Measurements from ENCODE around the gene DNAH17. TPM values are rescaled to one million over a fixed set of nuclear protein-coding genes. Genes with fewer than 3 reads are reported as not detected.

DNAH17 gene
- total and polyA plus RNA-seq, 2 donors (not counting 1 experiment from before 2014, with no cell fraction given): 0.01 to 0.12 TPM

GRCh38 chr17:78541488-78542206 lies 35.5 kb downstream of the DNAH17 start:
- no peaks in the 10 kb centered on the region for H3K27me3 ChIP-seq (replicated peaks in 1 of 4; ENCODE audit: control extremely low read depth in 1 of 4, control insufficient read depth in 3 of 4, insufficient read depth in 4 of 4, low read length in 3 of 4)
- no peaks in the 10 kb centered on the region for H3K9me3 Mint-ChIP-seq (ENCODE audit: insufficient read depth)
- H3K9ac ChIP-seq (ENCODE audit: low read length): no peak overlapping the region
- H3K4me1 Mint-ChIP-seq: no peaks in the 10 kb centered on the region
- H3K9me3 ChIP-seq (ENCODE audit: control extremely low read depth in 1 of 3, control insufficient read depth in 2 of 3, insufficient read depth in 1 of 3, low read length in 2 of 3): no peaks in the 10 kb centered on the region
- CTCF ChIA-PET: no interaction called here
- no peak for TF ChIP-seq EZH2 (IDR thresholded peaks at IDR 0.05; ENCODE audit: borderline replicate concordance, insufficient read depth, low read depth, low read length, poor library complexity, severe bottlenecking)
- TF ChIP-seq CTCF (IDR thresholded peaks at IDR 0.05): no peak
- no peaks in the 10 kb centered on the region for H3K4me1 ChIP-seq (ENCODE audit: control insufficient read depth in 2 of 2, insufficient read depth in 2 of 2, low read length in 2 of 2)
- intact Hi-C loops (cut with micrococcal nuclease): no loop called here
- H3K27ac Mint-ChIP-seq: no peak overlapping the region
- H3K79me2 ChIP-seq (ENCODE audit: control insufficient read depth, insufficient read depth, low read length): no peaks in the 10 kb centered on the region
- no peak overlapping the region for H3K27ac ChIP-seq (ENCODE audit: low read length in 2 of 2)
- H3K27me3 Mint-ChIP-seq: peaks cover 4% of the 10 kb centered on the region
- no peak overlapping the region for H3K4me3 ChIP-seq (ENCODE audit: control extremely low read depth in 1 of 5, extremely low read depth in 1 of 5, insufficient read depth in 1 of 5, low read depth in 2 of 5, low read length in 4 of 5)
- no peak overlapping the region for H2AFZ ChIP-seq (ENCODE audit: insufficient read depth, low read depth, low read length, poor library complexity, severe bottlenecking)
- no peaks in the 10 kb centered on the region for H3K36me3 ChIP-seq (replicated peaks in 1 of 2; ENCODE audit: control extremely low read depth in 1 of 2, control insufficient read depth in 1 of 2, extremely low read depth in 1 of 2, insufficient read depth in 2 of 2, low read length in 1 of 2)
- POLR2A ChIA-PET: no interaction called here
- DNase-seq (no peak), ATAC-seq (ENCODE audit: low read depth) (no peak)
- no peak overlapping the region for H3K4me2 ChIP-seq (replicated peaks; ENCODE audit: low read depth, low read length, poor library complexity, severe bottlenecking)
- no peak overlapping the region for H3K4me3 Mint-ChIP-seq
- no peaks in the 10 kb centered on the region for H4K20me1 ChIP-seq (ENCODE audit: control insufficient read depth, insufficient read depth, low read length, poor library complexity, severe bottlenecking)
- whole genome bisulfite sequencing (ENCODE audit: insufficient coverage): 80% methylated on average over 2 of the region's 7 CpGs

GRCh38 chr17:78539781-78540180 lies 37.4 kb downstream of the DNAH17 start:
- Histone ChIP-seq H3K9ac (ENCODE audit: low read length) (no peak overlapping the region), H3K9me3 (ENCODE audit: control extremely low read depth in 1 of 3, control insufficient read depth in 2 of 3, insufficient read depth in 1 of 3, low read length in 2 of 3) (no peaks in the 10 kb centered on the region), H3K27me3 (replicated peaks in 1 of 4; ENCODE audit: control extremely low read depth in 1 of 4, control insufficient read depth in 3 of 4, insufficient read depth in 4 of 4, low read length in 3 of 4) (no peaks in the 10 kb centered on the region), H3K4me2 (replicated peaks; ENCODE audit: low read depth, low read length, poor library complexity, severe bottlenecking) (no peak overlapping the region), H3K27ac (ENCODE audit: low read length in 2 of 2) (no peak overlapping the region), H3K36me3 (replicated peaks in 1 of 2; ENCODE audit: control extremely low read depth in 1 of 2, control insufficient read depth in 1 of 2, extremely low read depth in 1 of 2, insufficient read depth in 2 of 2, low read length in 1 of 2) (no peaks in the 10 kb centered on the region), H3K79me2 (ENCODE audit: control insufficient read depth, insufficient read depth, low read length) (no peaks in the 10 kb centered on the region), H2AFZ (ENCODE audit: insufficient read depth, low read depth, low read length, poor library complexity, severe bottlenecking) (no peak overlapping the region), H3K4me3 (ENCODE audit: control extremely low read depth in 1 of 5, extremely low read depth in 1 of 5, insufficient read depth in 1 of 5, low read depth in 2 of 5, low read length in 4 of 5) (no peak overlapping the region), H4K20me1 (ENCODE audit: control insufficient read depth, insufficient read depth, low read length, poor library complexity, severe bottlenecking) (no peaks in the 10 kb centered on the region), H3K4me1 (ENCODE audit: control insufficient read depth in 2 of 2, insufficient read depth in 2 of 2, low read length in 2 of 2) (no peaks in the 10 kb centered on the region)
- no peak for DNase-seq
- ChIA-PET CTCF (no interaction called here), POLR2A (no interaction called here)
- intact Hi-C loops (cut with micrococcal nuclease): no loop called here
- Mint-ChIP-seq H3K4me1 (peaks cover 4% of the 10 kb centered on the region), H3K4me3 (no peak overlapping the region), H3K9me3 (ENCODE audit: insufficient read depth) (no peaks in the 10 kb centered on the region), H3K27me3 (peaks cover 16% of the 10 kb centered on the region), H3K27ac (no peak overlapping the region)
- ATAC-seq (ENCODE audit: low read depth): no peak
- WGBS (ENCODE audit: insufficient coverage): 95% methylated on average over 9 of the region's 11 CpGs
- TF ChIP-seq EZH2 (IDR thresholded peaks at IDR 0.05; ENCODE audit: borderline replicate concordance, insufficient read depth, low read depth, low read length, poor library complexity, severe bottlenecking): no peak
